Fibroblast of peridontal ligament (primary cell): ENCODE results near the gene HESX1.

ENCODE experiments used
- DNase-seq: peaks from one replicate; pipeline ENCODE4 v3.0.0-alpha.2; 2010; ENCODE audit errors: extremely low read depth

HESX1 gene

DNA sequence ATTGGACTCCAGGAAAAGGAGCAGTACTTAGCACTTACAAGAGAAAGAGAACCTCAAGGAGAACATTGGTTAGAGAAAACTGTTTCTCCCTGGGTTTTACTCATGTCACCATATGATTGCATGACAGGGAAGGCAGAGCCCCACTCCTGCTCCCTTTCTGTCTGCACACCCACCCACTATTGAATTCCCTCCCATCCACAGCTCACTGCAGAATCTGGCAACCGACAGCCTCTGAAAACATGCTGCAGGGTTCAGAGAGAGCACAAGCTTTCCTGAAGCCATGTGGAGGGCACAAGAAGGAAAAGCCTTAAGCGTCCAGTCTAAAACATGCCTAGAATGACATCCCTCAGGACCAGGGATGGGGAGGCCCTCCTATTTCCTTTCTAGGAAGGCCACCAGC is 31.6 kb downstream of the HESX1 start:
- DNase-seq = no peak

GRCh38 chr3:57166660-57167059 is 33.1 kb downstream of the HESX1 start:
- DNase-seq = no peak

GRCh38 chr3:57165641-57166040 is 34.1 kb downstream of the HESX1 start:
- no peak for DNase-seq

- peak; percentile 44 for DNase-seq
Measured at GRCh38 chr3:57164657-57165573, 34.9 kb downstream of the HESX1 start, which contains the start of gene IL17RD. IL17RD (minus strand) TSS chr3:57165353; CDS start chr3:57165286, 67 bp downstream.

DNA sequence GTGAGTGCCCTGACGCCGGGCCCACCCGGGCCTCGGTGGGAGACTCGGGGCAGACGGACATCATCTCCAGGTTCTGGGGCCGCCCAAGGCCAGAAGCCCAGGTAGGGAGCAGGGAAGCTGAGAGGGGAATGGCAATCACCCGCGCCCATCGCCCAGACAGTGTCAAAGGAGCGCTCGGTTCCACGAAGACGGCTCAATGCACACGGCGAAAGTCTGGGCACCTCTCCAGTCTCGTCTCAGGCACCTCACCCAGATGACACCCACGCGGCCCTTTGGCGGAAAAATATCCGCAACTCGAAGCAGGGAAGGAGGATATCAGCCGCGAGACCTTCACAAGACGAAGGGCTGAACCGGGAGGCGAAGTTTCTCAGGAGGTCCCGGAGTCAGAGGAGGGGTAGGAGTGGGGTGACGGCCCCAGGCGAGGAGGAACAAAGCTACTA is 35.5 kb downstream of the HESX1 start:
- no peak for DNase-seq

DNA sequence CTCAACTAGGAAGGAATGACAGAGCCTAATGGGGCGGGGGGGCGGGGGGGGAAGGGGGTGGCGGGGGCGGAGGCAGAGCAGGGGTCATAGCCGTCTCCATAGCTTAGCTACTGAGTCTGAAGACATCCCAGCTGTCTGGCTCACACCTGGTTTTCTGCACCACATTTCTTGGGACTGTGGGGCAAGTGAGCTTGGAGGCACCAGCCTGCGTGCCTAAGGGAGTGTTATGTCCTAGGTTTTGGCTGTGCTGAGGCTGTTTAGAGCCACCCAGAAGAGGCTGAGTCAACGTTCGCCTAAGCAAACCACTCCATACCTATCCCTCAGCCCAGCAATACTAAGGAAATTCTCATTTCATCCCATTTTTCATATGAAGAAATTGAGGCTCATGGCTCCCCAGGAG is 36.0 kb downstream of the HESX1 start:
- no peak for DNase-seq

DNA sequence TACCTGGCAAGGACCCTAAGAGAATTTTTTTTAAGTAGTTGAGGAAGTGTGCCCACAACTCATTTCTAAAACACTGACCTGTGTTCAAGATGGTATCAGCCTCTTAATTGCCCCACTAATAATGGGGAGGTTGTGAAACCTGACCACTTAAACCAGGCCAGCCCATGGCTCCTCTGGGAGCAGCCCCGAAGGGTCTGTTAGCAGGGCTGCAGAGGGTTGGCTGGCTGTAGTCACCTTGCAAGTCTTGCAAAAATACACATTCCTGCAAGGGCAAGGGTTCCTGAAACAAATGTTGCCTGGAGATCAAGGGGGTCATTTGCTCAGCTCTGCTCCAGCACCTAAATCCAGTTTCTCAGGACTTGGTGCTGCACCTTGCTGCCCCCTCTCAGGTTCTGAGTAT is 37.9 kb downstream of the HESX1 start:
- DNase-seq = no peak

DNA sequence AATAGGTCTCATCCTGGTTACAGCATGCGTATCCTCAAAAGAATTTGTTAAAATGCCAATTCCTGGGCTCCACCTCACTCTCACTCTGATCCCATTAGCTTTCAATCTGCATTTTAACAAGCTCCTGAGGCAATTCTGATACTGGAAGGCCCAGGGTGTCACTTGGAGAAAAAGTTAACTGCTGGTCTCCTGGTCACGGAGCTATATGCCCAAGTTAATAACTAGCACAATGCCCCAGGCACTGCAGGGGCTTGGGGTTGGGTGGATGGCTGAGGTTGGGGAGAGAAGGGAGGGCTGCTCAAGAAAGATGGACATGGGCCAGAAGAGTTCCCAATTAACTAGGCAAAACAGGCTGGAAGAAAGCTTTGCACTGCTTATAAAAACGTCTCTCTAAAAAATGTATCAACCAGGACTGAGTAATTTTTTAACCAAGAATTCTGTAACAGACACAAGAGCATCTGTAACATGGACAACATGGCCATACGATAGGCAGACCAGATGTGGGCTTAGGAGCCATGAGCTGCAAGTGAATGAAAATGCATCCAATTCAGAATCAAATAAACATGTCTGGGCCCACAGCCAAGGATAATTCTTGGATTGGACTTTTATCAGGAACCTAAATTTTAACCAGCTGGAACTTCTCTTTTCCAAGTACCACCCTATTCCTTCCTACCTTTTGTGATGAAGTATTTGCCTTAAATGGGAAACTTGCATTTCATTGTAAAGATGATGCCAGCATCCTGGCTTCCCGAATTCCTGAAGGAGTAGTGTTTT is 38.8 kb downstream of the HESX1 start:
- peak; percentile 67 for DNase-seq

- no peak for DNase-seq
Measured at GRCh38 chr3:57160076-57160764, 39.6 kb downstream of the HESX1 start.

- DNase-seq = no peak
Measured at GRCh38 chr3:57158813-57159738, 40.7 kb downstream of the HESX1 start.

DNA sequence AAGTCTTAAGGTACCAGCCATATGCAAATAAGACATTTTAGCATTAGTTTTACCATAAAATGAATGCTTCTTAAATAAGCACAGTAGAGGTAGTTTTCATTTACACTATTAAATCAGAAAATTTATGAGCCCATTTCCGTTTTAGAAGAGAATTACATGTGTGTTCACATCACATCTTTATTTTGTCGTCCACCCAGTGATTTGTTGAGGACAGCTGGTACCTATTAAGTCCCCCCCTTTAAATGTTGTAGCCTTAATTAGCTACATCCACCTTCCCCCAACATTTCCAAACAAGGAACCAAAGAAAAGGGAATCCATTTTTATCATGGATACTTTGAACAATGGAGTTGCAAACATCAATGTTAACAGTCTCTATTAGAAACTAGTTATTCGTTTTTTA is 41.5 kb downstream of the HESX1 start:
- no peak for DNase-seq

DNA sequence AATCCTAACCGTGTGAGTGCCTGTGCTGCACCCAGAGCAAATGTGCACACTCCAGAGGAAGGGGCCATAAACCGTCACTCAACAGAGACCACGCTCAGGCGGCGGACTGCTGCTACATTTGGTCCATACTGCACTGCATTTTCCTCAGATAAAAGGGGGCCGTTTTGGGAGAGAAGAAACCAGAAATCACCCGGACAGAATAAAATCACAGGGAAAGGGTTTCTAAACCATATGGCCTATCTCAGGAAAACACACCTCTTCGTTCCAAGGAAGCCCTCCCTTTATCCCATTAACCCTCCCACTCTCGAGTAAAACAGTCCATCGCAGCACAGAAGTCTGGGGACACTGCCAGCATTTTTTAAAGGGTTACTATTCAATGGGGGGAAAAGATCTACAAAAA is 42.2 kb downstream of the HESX1 start:
- DNase-seq = no peak

GRCh38 chr3:57155310-57155643 is 44.5 kb downstream of the HESX1 start:
- DNase-seq = no peak

- DNase-seq = no peak
Measured at GRCh38 chr3:57154470-57155309, 45.1 kb downstream of the HESX1 start.

DNA sequence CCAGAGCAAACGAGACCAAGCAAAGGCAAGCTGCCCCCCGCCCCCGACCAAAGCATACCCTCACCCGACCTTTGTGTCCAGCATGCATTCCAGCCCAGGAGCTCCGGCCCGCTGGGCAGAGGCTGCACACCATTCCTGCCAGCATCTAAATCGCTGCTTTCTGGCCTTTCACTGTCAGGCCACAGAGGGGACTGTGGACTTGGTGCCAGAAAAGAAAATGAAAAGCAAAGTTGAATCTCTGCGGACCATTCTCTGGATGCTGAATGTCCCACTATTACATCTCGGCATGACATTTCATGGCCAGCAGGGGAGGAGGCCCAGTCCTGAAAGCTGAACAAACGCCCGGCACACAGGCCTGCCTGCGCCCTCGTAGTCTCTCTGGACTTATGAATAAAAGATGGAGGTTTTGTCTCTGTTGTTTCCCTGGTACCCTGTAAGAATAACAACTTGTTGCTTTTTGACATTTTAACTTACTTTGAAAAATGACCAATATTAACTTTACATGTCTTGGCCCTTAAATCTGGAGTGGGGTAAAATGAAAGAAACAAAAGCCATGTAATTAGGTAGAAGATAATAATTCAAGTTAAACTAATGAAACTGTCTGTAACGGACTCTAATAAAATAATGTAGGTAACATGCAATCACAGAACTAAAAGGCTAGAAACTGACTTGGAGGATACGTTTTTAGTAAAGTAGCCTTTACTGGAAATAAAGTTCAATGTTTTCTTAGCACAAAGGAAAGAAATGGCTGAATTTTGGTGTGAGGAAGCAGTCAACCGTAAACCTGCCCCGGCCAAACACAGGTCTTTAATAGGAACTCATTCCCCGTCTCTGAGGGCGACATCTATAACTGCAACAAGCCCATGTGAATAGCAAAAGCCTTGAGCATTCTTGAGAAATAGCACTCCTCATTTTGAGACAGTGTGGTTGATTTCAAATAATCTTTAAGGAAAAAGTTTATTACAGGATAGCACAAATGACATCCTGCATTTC is 47.3 kb downstream of the HESX1 start:
- no peak for DNase-seq

DNA sequence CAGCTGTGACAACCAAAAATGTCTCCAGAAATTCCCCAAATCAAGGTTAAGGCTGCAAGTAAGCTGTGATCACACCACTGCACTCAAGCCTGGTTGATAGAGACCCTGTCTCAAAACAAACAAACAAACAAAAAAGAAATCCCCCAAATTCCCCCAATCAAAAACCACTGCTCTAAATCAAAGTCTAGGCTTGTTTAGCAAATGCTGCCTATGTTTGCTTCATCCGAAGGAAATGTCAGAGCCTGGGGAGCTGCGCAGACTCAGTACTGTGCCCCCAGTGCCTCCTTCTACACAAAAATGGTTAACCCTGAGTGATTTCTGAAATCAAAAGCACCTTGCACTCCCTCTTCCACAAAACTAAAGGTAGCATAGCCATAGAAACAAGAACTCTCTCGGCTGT is 48.0 kb downstream of the HESX1 start:
- no peak for DNase-seq

DNA sequence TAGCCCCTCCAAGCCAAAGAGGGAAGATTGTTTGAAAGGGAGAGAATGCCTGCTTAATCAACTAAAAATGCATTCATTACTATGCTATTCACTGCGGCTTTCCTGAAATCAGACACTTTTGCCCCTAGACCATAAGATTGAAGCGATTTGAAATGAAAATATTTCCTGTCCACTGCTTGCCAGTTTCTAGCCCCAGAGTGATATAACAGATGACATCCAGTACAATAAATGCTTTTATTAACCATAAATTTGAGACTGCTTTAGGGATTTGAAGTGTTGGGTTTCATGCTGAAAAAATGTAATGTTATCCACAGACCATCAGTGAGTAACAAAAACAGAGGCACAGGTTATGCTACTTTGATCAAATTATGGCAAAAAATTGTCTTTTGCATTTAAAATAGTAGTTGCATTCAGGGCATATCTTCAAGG is 48.7 kb downstream of the HESX1 start:
- no peak for DNase-seq

GRCh38 chr3:57150113-57150581 is 49.6 kb downstream of the HESX1 start:
- no peak for DNase-seq
